IMR-90 (cell line): ENCODE measurements around the gene TMEM59. TPM values are rescaled to one million over a fixed set of nuclear protein-coding genes. Genes with fewer than 3 reads are reported as not detected.

Experiments used
- ATAC-seq: fragments of 200-7000 bp; cut with Tn5 transposase; 2 replicates; pipeline ENCODE4 v1.9.1; 2020; ENCODE audit warnings: low read depth, mild to moderate bottlenecking, moderate library complexity
- BruUV-seq: library from RNA; stranded (reverse); fragments of 400-500 nt; replicated peaks from 2 replicates; lab custom pipeline; 2021; lab: Mats Ljungman, UMichigan
- CTCF ChIA-PET: fragments of 300-600 bp; formaldehyde crosslinking; extraction: SDS; loops from one replicate; lab custom pipeline; 2021; ENCODE audit warnings: antibody characterized with exemption; lab: Yijun Ruan, JAX
- POLR2A ChIA-PET: fragments of 300-600 bp; sonication (Branson Sonifier 250); formaldehyde crosslinking; loops from one replicate; lab custom pipeline; 2022; ENCODE audit warnings: antibody characterized with exemption; ENCODE audit not compliant: unreplicated experiment; lab: Charles Lee
- DNase-seq: peaks from one replicate; pipeline ENCODE4 v3.0.0; 2013
- H2AFZ ChIP-seq: replicated peaks from 2 replicates; pipeline ENCODE3; 2013; ENCODE audit warnings: low read length, mild to moderate bottlenecking; ENCODE audit not compliant: poor library complexity
- H2AK5ac ChIP-seq: 2 replicates; pipeline ENCODE4 v1.6.1; 2013; ENCODE audit warnings: low read depth, low read length, inconsistent platforms
- H2AK9ac ChIP-seq: replicated peaks from 2 replicates; pipeline ENCODE3; 2013; ENCODE audit warnings: mild to moderate bottlenecking, low read depth, low read length, moderate library complexity; ENCODE audit not compliant: poor library complexity
- H2BK120ac ChIP-seq: 2 replicates; pipeline ENCODE4 v1.6.1; 2013; ENCODE audit warnings: low read depth, low read length, inconsistent platforms
- H2BK15ac ChIP-seq: 3 replicates; pipeline ENCODE4 v1.6.1; 2013; ENCODE audit warnings: low read depth, low read length, inconsistent platforms
- H2BK20ac ChIP-seq: 2 replicates; pipeline ENCODE4 v1.6.1; 2013; ENCODE audit warnings: low read depth, mild to moderate bottlenecking, inconsistent platforms, low read length, moderate library complexity
- H2BK5ac ChIP-seq: 2 replicates; pipeline ENCODE4 v1.6.1; 2013; ENCODE audit warnings: mild to moderate bottlenecking, low read depth, low read length, inconsistent platforms; ENCODE audit not compliant: poor library complexity, severe bottlenecking
- H3K14ac ChIP-seq: replicated peaks from 2 replicates; pipeline ENCODE4 v1.6.1; 2013; ENCODE audit warnings: low read depth, low read length, inconsistent platforms
- H3K18ac ChIP-seq: 2 replicates; pipeline ENCODE4 v1.6.1; 2013; ENCODE audit warnings: low read depth, low read length, control low read depth
- H3K23ac ChIP-seq: 2 replicates; pipeline ENCODE4 v1.6.1; 2013; ENCODE audit warnings: low read depth, low read length, inconsistent platforms
- H3K27ac ChIP-seq: 2 replicates; pipeline ENCODE4 v1.5.1; 2013; ENCODE audit warnings: mild to moderate bottlenecking, control low read depth, low read length; ENCODE audit not compliant: insufficient read depth
- H3K27me3 ChIP-seq: 2 replicates; pipeline ENCODE4 v1.6.1; 2013; ENCODE audit warnings: low read length; ENCODE audit not compliant: control insufficient read depth, insufficient read depth
- H3K36me3 ChIP-seq: 2 replicates; pipeline ENCODE4 v1.6.1; 2013; ENCODE audit warnings: low read length, mixed read lengths; ENCODE audit not compliant: control insufficient read depth, insufficient read depth
- H3K4ac ChIP-seq: 2 replicates; pipeline ENCODE4 v1.6.1; 2013; ENCODE audit warnings: low read depth, low read length, inconsistent platforms
- H3K4me1 ChIP-seq: 2 replicates; pipeline ENCODE4 v1.6.1; 2013; ENCODE audit warnings: low read length, mixed read lengths; ENCODE audit not compliant: control insufficient read depth, insufficient read depth
- H3K4me2 ChIP-seq: 2 replicates; pipeline ENCODE4 v1.6.1; 2013; ENCODE audit warnings: low read depth, mild to moderate bottlenecking, control low read depth, low read length, moderate library complexity
- H3K4me3 ChIP-seq: 2 replicates; pipeline ENCODE4 v1.5.1; 2013; ENCODE audit warnings: low read depth, mild to moderate bottlenecking, control low read depth, low read length, moderate library complexity; ENCODE audit not compliant: insufficient read depth
- H3K56ac ChIP-seq: 2 replicates; pipeline ENCODE4 v1.6.1; 2013; ENCODE audit warnings: low read length, inconsistent platforms; ENCODE audit not compliant: insufficient read depth; ENCODE audit errors: extremely low read depth
- H3K79me1 ChIP-seq, 2 experiments: 2 replicates each; pipeline ENCODE4 v1.6.1; 2013; ENCODE audit warnings: low read length in 2 of 2, inconsistent platforms in 1 of 2, low read depth in 1 of 2
- H3K9ac ChIP-seq: 2 replicates; pipeline ENCODE4 v1.6.1; 2013; ENCODE audit warnings: low read depth, low read length, control low read depth
- H3K9me1 ChIP-seq: 2 replicates; pipeline ENCODE4 v1.6.1; 2013; ENCODE audit warnings: low read length, inconsistent platforms; ENCODE audit not compliant: insufficient read depth
- H3K9me3 ChIP-seq: 2 replicates; pipeline ENCODE4 v1.6.1; 2013; ENCODE audit warnings: low read length; ENCODE audit not compliant: control insufficient read depth, insufficient read depth
- H4K20me1 ChIP-seq: 2 replicates; pipeline ENCODE4 v1.6.1; 2013; ENCODE audit warnings: low read length, inconsistent platforms; ENCODE audit not compliant: insufficient read depth
- H4K5ac ChIP-seq: 2 replicates; pipeline ENCODE4 v1.6.1; 2013; ENCODE audit warnings: mild to moderate bottlenecking, low read depth, low read length, control low read depth
- H4K8ac ChIP-seq, 2 experiments: 2 replicates each; pipeline ENCODE4 v1.6.1; 2013; ENCODE audit warnings: low read depth in 2 of 2, low read length in 2 of 2, control low read depth in 1 of 2, inconsistent platforms in 1 of 2
- H4K91ac ChIP-seq: 2 replicates; pipeline ENCODE4 v1.6.1; 2013; ENCODE audit warnings: low read depth, low read length, inconsistent platforms; ENCODE audit not compliant: insufficient read depth
- CEBPB ChIP-seq: IDR thresholded peaks from 2 replicates; pipeline ENCODE4 v1.6.1; 2012; ENCODE audit warnings: low read depth, low read length, improper control_type of control experiment
- CHD1 ChIP-seq: IDR thresholded peaks from 2 replicates; pipeline ENCODE4 v1.6.1; 2012; ENCODE audit warnings: low read depth, low read length, improper control_type of control experiment
- WGBS, 2 experiments: methylation state at CpG; one replicate each; pipeline versions ENCODE4 v1.1.5 to v1.1.7; 2013; ENCODE audit warnings: missing lambda C conversion rate in 2 of 2; ENCODE audit not compliant: insufficient read length in 1 of 2; ENCODE audit errors: extremely low coverage in 2 of 2; 5-methylcytosine and 5-hydroxymethylcytosine counted together
- dilution Hi-C: fragments of 300-500 bp; cut with HindIII; formaldehyde crosslinking; loops from one replicate; pipeline ENCODE4 v1.14.3; 2018; ENCODE audit warnings: low sequenced_read_pairs; ENCODE audit not compliant: unreplicated experiment
- in situ Hi-C: fragments of 300-500 bp; cut with MboI; formaldehyde crosslinking; loops from 3 replicates; pipeline ENCODE4 v1.14.3; 2019; ENCODE audit warnings: low sequenced_read_pairs, inconsistent platforms, mixed read lengths
- intact Hi-C: fragments of 100-400 bp; cut with micrococcal nuclease; formaldehyde crosslinking; loops from 2 replicates; pipeline ENCODE4 v1.10.0; 2022
- polyA plus RNA-seq, 3 experiments: library from polyadenylated mRNA; depleted of rRNA; stranded (reverse); fragments of >200 nt; gene quantifications; 2 replicates each; pipeline ENCODE4 v1.2.3, GENCODE V29; 2012; ENCODE audit warnings: low replicate concordance in 1 of 3
- total RNA-seq: library from RNA; depleted of rRNA; stranded (reverse); fragments of >200 nt; gene quantifications from 2 replicates; pipeline ENCODE4 v1.2.3, GENCODE V29; 2012

The TMEM59 gene
- total and polyA plus RNA-seq, 2 of the 4 experiments (the other 2 are of a cell fraction) = 239 to 241 TPM

GRCh38 chr1:54028306-54029251 is 24.4 kb downstream of the TMEM59 start:
- dilution Hi-C loops (no loop called here), in situ Hi-C loops (no loop called here), intact Hi-C loops (no loop called here)
- Histone ChIP-seq H4K5ac (no peak overlapping the region), H4K8ac (no peak overlapping the region), H3K27me3 (peaks cover 1% of the 10 kb centered on the region; the same call in 1 of the 2 replicates), H2BK5ac (no peak overlapping the region), H3K4me1 (no peaks in the 10 kb centered on the region), H3K9me1 (peaks cover 4% of the 10 kb centered on the region; the same call in 1 of the 2 replicates), H3K9me3 (no peaks in the 10 kb centered on the region), H2AFZ (no peak overlapping the region), H4K20me1 (no peaks in the 10 kb centered on the region), H2BK120ac (no peak overlapping the region), H3K9ac (no peak overlapping the region), H3K23ac (no peak overlapping the region), H3K36me3 (peaks cover 8% of the 10 kb centered on the region; the same call in 1 of the 2 replicates), H3K4me3 (no peak overlapping the region), H3K79me1 (no peaks in the 10 kb centered on the region), H3K18ac (no peak overlapping the region), H2AK5ac (no peak overlapping the region), H3K4me2 (no peak overlapping the region), H3K14ac (no peak overlapping the region), H4K91ac (no peak overlapping the region), H3K27ac (no peak overlapping the region), H3K4ac (no peak overlapping the region), H2AK9ac (no peak overlapping the region), H3K56ac (no peak overlapping the region), H2BK20ac (no peak overlapping the region), H2BK15ac (no peak overlapping the region)
- ATAC-seq = peak; percentile 37; the same call in 1 of the 2 replicates
- peak; percentile 28 for DNase-seq
- ChIA-PET POLR2A (no interaction called here), CTCF (no interaction called here)
- 67% methylated on average over 1 of the region's 3 CpGs; no CpG with 5 or more reads in 1 of the 2 experiments for WGBS, 2 experiments
- TF ChIP-seq CHD1 (no peak), CEBPB (0 out of 2 replicates have a peak, but pooled peaks have one; percentile 2)
- BruUV-seq = no TSS peak
